Esophagus muscularis mucosa (tissue), 4 donors: ENCODE results near the gene INO80C. TPM values are rescaled to one million over a fixed set of nuclear protein-coding genes. Genes with fewer than 3 reads are reported as not detected.

ENCODE experiments used
- DNase-seq: peaks from one replicate; pipeline ENCODE4 v3.0.0-alpha.2; 2017; ENCODE audit errors: extremely low spot score
- H3K27ac ChIP-seq, 4 donors: fragments of 200-600 bp; sonication (generic); replicated peaks in 1 of 4; 1 replicate in 3 of 4; 2 replicates in 1 of 4; pipeline ENCODE4 v1.5.1; 2016 to 2019; ENCODE audit warnings: mild to moderate bottlenecking in 1 of 4
- H3K27me3 ChIP-seq, 4 donors: fragments of 200-600 bp; sonication (generic); one replicate each; pipeline versions ENCODE4 v1.5.1 to v1.6.0; 2016 to 2019
- H3K36me3 ChIP-seq, 4 donors: fragments of 200-600 bp; sonication (generic); one replicate each; pipeline ENCODE4 v1.5.1; 2016 to 2019
- H3K4me1 ChIP-seq, 4 donors: fragments of 200-600 bp; sonication (generic); one replicate each; pipeline ENCODE4 v1.5.1; 2016 to 2019
- H3K4me3 ChIP-seq, 4 donors: fragments of 200-600 bp; sonication (generic); 1 replicate in 2 of 4; 2 replicates in 2 of 4; pipeline ENCODE4 v1.5.1; 2016 to 2019; ENCODE audit warnings: mild to moderate bottlenecking in 4 of 4, moderate library complexity in 1 of 4
- H3K9me3 ChIP-seq, 4 donors: fragments of 200-600 bp; sonication (generic); 1 replicate in 3 of 4; 2 replicates in 1 of 4; pipeline ENCODE4 v1.5.1; 2016 to 2019
- CTCF ChIP-seq, 3 experiments: fragments of 200-600 bp in 2 of 3; fragments of 450-650 bp in 1 of 3; sonication (generic) in 2 of 3; IDR thresholded peaks; one replicate each; pipeline ENCODE4 v1.5.1; 2017 to 2019; ENCODE audit warnings: antibody characterized with exemption in 3 of 3, mild to moderate bottlenecking in 2 of 3, moderate library complexity in 1 of 3
- EP300 ChIP-seq: sonication (generic); formaldehyde crosslinking; IDR thresholded peaks from one replicate; pipeline ENCODE4 v1.6.1; 2017; ENCODE audit warnings: antibody characterized with exemption
- POLR2A ChIP-seq: fragments of 450-650 bp; IDR thresholded peaks from one replicate; pipeline ENCODE4 v1.6.1; 2017; ENCODE audit warnings: antibody characterized with exemption, moderate library complexity, mild to moderate bottlenecking, low read depth
- POLR2AphosphoS5 ChIP-seq, 2 donors: sonication (generic); formaldehyde crosslinking; IDR thresholded peaks; one replicate each; pipeline ENCODE4 v1.6.1; 2017; ENCODE audit warnings: antibody characterized with exemption in 2 of 2
- WGBS: methylation state at CpG from one replicate; pipeline ENCODE4 v1.1.5; 2018; 5-methylcytosine and 5-hydroxymethylcytosine counted together
- intact Hi-C: fragments of 100-400 bp; cut with DNase I; formaldehyde crosslinking; loops from one replicate; pipeline ENCODE4 v1.15.1; 2023
- total RNA-seq, 4 donors: library from RNA; depleted of rRNA; stranded (reverse); fragments of >200 nt; gene quantifications; one replicate each; pipeline versions ENCODE4 v1.1.0 to v1.2.1, GENCODE V29; 2016

Gene INO80C
- total RNA-seq, 4 donors from 2014 or later: 4.0 to 19.5 (median 8.8) TPM

GRCh38 chr18:35465329-35465728, 32.4 kb downstream of the INO80C start:
- Histone ChIP-seq H3K27me3 (no peaks in the 10 kb centered on the region), H3K36me3 (no peaks in the 10 kb centered on the region), H3K4me1 (peaks cover 26 to 71% (median 64%) of the 10 kb centered on the region in 4 donors), H3K4me3 (no peak overlapping the region), H3K9me3 (no peaks in the 10 kb centered on the region), H3K27ac (no peak overlapping the region)
- intact Hi-C loops: no loop called here
- TF ChIP-seq EP300 (no peak), CTCF (IDR thresholded peaks at IDR 0.05) (no peak), POLR2A (no peak), POLR2AphosphoS5 (IDR thresholded peaks at IDR 0.05) (no peak)
- WGBS: 91% methylated on average over 1 of the region's 1 CpG
- DNase-seq: no peak

- Histone ChIP-seq H3K27ac (no peak overlapping the region), H3K27me3 (no peaks in the 10 kb centered on the region), H3K36me3 (no peaks in the 10 kb centered on the region), H3K4me1 (peaks cover 26 to 72% (median 65%) of the 10 kb centered on the region in 4 donors), H3K9me3 (no peaks in the 10 kb centered on the region), H3K4me3 (no peak overlapping the region)
- no peak for TF ChIP-seq POLR2AphosphoS5 (IDR thresholded peaks at IDR 0.05)
- no peak for TF ChIP-seq EP300
- TF ChIP-seq CTCF (IDR thresholded peaks at IDR 0.05): no peak
- no peak for TF ChIP-seq POLR2A
- 74% methylated on average over 2 of the region's 2 CpGs for WGBS
- DNase-seq: no peak
- intact Hi-C loops: no loop called here
Measured at GRCh38 chr18:35464831-35465279, 32.9 kb downstream of the INO80C start.

- H3K27ac ChIP-seq: peak overlapping the region; percentile 18 to 57 (median 29)
- no peaks in the 10 kb centered on the region for H3K27me3 ChIP-seq
- intact Hi-C loops: no loop called here
- no peak overlapping the region for H3K4me3 ChIP-seq
- TF ChIP-seq POLR2AphosphoS5 (IDR thresholded peaks at IDR 0.05) (no peak), CTCF (IDR thresholded peaks at IDR 0.05) (no peak), EP300 (no peak), POLR2A (no peak)
- no peaks in the 10 kb centered on the region for H3K9me3 ChIP-seq
- H3K4me1 ChIP-seq: peaks cover 32 to 79% (median 68%) of the 10 kb centered on the region in 4 donors
- H3K36me3 ChIP-seq: no peaks in the 10 kb centered on the region
- WGBS: 48% methylated on average over 4 of the region's 4 CpGs
- no peak for DNase-seq
Measured at GRCh38 chr18:35463827-35464226, 33.9 kb downstream of the INO80C start.

- intact Hi-C loops: no loop called here
- Histone ChIP-seq H3K9me3 (no peaks in the 10 kb centered on the region), H3K27ac (peak overlapping the region; percentile 18 to 57 (median 29)), H3K36me3 (no peaks in the 10 kb centered on the region), H3K4me3 (no peak overlapping the region), H3K27me3 (no peaks in the 10 kb centered on the region), H3K4me1 (peaks cover 40 to 80% (median 70%) of the 10 kb centered on the region in 4 donors)
- DNase-seq: no peak
- 72% methylated on average over 5 of the region's 5 CpGs for WGBS
- TF ChIP-seq POLR2AphosphoS5 (IDR thresholded peaks at IDR 0.05) (peak in 1 of 2 donors; percentile 23), EP300 (no peak), CTCF (IDR thresholded peaks at IDR 0.05) (no peak), POLR2A (no peak)
Measured at GRCh38 chr18:35463050-35463449, 34.7 kb downstream of the INO80C start.

GRCh38 chr18:35460736-35461161, 37.0 kb downstream of the INO80C start:
- intact Hi-C loops: no loop called here
- WGBS: 41% methylated on average over 1 of the region's 1 CpG

More at GRCh38 chr18:35460736-35461161, 37.0 kb downstream of the INO80C start:
- Histone ChIP-seq H3K9me3 (no peaks in the 10 kb centered on the region), H3K36me3 (no peaks in the 10 kb centered on the region), H3K4me1 (peaks cover 30 to 79% (median 70%) of the 10 kb centered on the region in 4 donors), H3K4me3 (no peak overlapping the region), H3K27ac (peak overlapping the region; percentile 43 to 56 (median 50)), H3K27me3 (no peaks in the 10 kb centered on the region)
- no peak for TF ChIP-seq POLR2AphosphoS5 (IDR thresholded peaks at IDR 0.05)
- no peak for TF ChIP-seq CTCF (IDR thresholded peaks at IDR 0.05)
- TF ChIP-seq POLR2A: no peak
- no peak for TF ChIP-seq EP300
- no peak for DNase-seq
